GM19023 (cell line): ENCODE measurements around the gene ZNF772.
A peak's percentile ranks its signal among the peaks of the same experiment; 100 is the strongest.

Experiments used
- ATAC-seq: cut with Tn5 transposase; IDR thresholded peaks from one replicate; pipeline ENCODE4 v1.9.1; 2021; ENCODE audit warnings: mild to moderate bottlenecking, moderate library complexity; ENCODE audit not compliant: unreplicated experiment

Gene ZNF772

DNA sequence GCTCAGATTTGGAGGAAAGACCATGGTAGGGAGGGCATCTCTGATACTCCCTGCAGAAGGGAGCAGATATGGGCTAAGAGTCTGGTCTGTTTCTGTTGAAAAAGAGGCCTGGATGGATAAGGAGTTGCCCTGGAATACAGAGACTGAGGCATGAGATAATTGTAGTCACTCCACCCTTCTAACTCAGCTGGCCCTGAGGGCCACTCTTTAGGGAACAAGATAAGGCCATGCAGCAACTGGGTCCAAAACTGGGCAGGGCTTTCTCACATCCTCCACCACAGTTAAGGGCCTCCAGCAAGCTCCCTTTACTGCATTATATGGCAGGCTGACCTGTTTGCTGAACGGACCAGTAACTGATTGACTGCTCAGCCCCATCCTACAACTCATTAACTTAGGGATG lies 40.9 kb downstream of the ZNF772 start:
- no peak for ATAC-seq

DNA sequence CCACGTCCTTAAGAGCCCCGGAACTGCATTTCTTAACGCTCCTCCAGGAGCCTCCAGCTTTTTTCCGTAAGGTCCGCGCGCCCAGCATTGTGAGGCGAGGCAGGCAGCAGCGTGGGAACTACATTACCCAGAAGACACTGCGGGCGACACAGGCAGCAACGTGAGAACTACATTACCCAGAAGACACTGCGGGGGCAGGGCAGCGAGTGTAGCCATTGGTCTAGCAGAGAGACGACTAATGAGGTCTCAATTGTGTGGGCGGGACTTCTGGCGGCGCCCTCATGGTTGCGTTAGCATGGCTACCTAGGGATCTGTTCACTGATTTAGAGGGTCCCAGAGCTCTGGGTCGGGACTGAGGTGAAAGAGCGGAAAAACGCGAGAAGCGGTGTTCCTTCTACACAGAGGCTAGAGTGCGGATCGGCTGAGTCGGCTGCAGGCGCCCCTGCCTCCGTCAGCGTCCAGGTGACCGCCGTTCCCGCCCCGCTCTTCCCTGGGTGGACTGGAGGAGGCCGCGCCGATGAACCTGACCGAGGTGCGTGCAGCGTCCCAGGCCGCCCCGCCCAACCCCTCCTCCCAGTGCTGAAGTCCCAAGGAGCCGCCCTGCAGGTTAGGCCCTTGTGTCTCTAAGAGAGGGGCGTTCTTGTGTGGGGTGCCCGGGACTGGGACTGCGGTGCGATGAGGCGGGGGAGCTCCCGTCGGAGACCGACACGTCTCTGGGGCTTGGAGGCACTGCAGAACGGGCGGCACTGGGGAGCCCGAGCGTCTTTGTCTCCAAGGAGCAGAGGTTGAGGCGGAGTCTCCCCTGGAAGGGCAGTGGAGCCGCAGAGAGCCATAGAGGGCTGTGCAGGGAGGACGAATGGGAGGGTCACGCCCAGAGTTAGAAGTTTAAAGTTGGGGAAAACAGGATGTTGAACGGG lies 42.0 kb downstream of the ZNF772 start, which contains the start of gene ZNF749:
TSS of gene ZNF749 (plus strand) at position 264 of the 917 bp plus-strand sequence. CDS start at position 518, 254 bp downstream.
- peak; percentile 94 for ATAC-seq

DNA sequence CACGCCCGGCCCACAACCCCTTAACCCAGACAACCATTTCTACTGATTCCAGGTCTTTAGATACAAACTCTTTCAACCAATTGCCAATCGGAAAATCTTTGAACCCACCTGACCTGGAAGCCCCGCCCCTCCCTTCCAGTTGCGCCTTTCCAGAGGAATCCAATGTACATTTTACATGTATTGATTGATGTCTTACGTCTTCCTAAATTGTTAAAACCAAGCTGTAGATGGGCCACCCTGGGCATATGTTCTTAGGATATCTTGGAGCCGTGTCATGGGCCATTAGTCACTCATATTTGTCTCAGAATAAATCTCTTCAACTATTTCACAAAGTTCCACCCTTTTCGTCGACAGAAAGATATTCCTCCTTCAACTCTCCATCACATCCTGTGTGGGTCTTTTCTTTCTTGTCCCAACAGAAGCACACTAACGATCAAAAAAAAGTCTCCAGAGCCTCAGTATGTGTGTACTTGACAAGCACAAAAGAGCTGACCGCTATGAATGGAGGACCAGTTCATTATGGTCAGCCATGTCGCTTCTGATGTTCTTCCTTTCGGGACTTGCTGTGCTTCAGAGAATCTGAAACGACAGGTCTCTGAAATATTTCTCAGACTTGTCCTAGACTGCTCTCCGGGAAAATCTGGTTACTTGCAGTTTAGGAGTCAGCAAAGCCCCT lies 42.8 kb downstream of the ZNF772 start:
- ATAC-seq = no peak

DNA sequence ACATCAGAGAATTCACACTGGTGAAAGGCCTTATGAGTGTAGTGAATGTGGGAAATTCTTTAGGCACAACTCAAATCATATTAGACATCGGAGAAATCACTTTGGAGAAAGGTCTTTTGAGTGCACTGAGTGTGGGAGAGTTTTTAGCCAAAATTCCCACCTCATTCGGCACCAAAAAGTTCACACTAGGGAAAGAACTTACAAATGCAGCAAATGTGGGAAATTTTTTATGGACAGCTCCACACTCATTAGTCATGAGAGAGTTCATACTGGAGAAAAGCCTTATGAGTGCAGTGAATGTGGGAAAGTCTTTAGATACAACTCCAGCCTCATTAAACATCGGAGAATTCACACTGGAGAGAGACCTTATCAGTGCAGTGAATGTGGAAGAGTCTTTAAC lies 56.3 kb downstream of the ZNF772 start:
- no peak for ATAC-seq

DNA sequence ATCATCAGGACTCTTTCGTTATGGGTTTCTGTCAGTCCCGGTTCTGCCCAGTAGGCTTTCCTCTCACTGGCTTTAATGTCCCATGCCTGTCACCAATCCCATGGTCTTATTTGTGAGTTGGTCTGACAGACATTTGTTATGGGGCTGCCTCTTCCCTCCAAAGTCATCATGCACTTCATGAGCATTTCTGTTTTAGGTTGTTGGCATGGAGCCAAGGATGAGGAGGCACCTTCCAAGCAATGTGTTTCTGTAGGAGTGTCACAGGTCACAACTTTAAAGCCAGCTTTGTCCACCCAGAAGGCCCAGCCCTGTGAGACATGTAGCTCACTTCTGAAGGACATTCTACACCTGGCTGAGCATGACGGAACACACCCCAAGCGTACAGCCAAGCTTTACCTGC lies 57.9 kb downstream of the ZNF772 start:
- ATAC-seq = no peak
